Ovary (tissue), 3 donors: Measurements from ENCODE around the gene SRSF5.

Experiments used
- CTCF ChIP-seq, 3 donors: fragments of 450-650 bp in 2 of 3; fragments of 200-600 bp in 1 of 3; IDR thresholded peaks; one replicate each; pipeline versions ENCODE4 v1.5.1 to v1.8.0; 2016 to 2022; ENCODE audit warnings: antibody characterized with exemption in 3 of 3, mild to moderate bottlenecking in 1 of 3
- POLR2A ChIP-seq: fragments of 450-650 bp; IDR thresholded peaks from one replicate; pipeline ENCODE4 v1.6.1; 2017; ENCODE audit warnings: antibody characterized with exemption, mild to moderate bottlenecking, moderate library complexity
- donor health status: DM: no; HTN: no; CAD: no.

- TF ChIP-seq CTCF (IDR thresholded peaks at IDR 0.05) (no peak), POLR2A (no peak)
Measured at GRCh38 chr14:69804902-69805301, 38.0 kb downstream of the SRSF5 start.
